ENCODE data around the gene KLF6.

GRCh38 chr10:3791974-3792633 is 7.1 kb upstream of the KLF6 start:
- TF ChIP-seq TAF1 (IDR thresholded peaks at IDR 0.05; ENCODE audit: low read depth, low read length) (no peak), POLR2AphosphoS5 (IDR thresholded peaks at IDR 0.05; ENCODE audit: low read depth, low read length) (no peak), POU2F2 (IDR thresholded peaks at IDR 0.05; ENCODE audit: low read depth, low read length) (no peak), POLR2A (IDR thresholded peaks at IDR 0.05; ENCODE audit: low read depth, low read length) (no peak)
